Choroid plexus epithelial cell (primary cell): ENCODE measurements around the gene F11R.
"Not testable (repeated sequence)": the region's sequence is repeated elsewhere in the genome, so short reads cannot be mapped to it uniquely, and the experiment has no call there.

Experiments
- DNase-seq: peaks from one replicate; pipeline ENCODE4 v3.0.0-alpha.2; 2010; ENCODE audit warnings: low read depth
- H3K4me3 ChIP-seq: 2 replicates; pipeline ENCODE4 v1.5.1; 2011; ENCODE audit warnings: low read depth, mild to moderate bottlenecking, control low read depth, low read length, moderate library complexity
- CTCF ChIP-seq: conservative IDR thresholded peaks from 2 replicates; pipeline ENCODE4 v1.5.1; 2011; ENCODE audit warnings: low read depth, mild to moderate bottlenecking, control low read depth, inconsistent platforms, low read length, moderate library complexity

The F11R gene

GRCh38 chr1:161001525-161001924 is 19.4 kb downstream of the F11R start:
- no peak for DNase-seq
- H3K4me3 ChIP-seq: no peak overlapping the region
- no peak for TF ChIP-seq CTCF

- no peak for TF ChIP-seq CTCF
- DNase-seq: no peak
- H3K4me3 ChIP-seq: no peak overlapping the region
Measured at GRCh38 chr1:161000736-161001480, 20.0 kb downstream of the F11R start.

- TF ChIP-seq CTCF: no peak
- DNase-seq: no peak
- no peak overlapping the region for H3K4me3 ChIP-seq
Measured at GRCh38 chr1:160999376-160999775, 21.6 kb downstream of the F11R start.

GRCh38 chr1:160997323-160998038 is 23.5 kb downstream of the F11R start:
- peak; percentile 88 for DNase-seq

GRCh38 chr1:160996178-160996577 is 24.8 kb downstream of the F11R start:
- no peak for TF ChIP-seq CTCF
- DNase-seq: no peak
- H3K4me3 ChIP-seq: no peak overlapping the region

More at GRCh38 chr1:160997323-160998038, 23.5 kb downstream of the F11R start:
- no peak overlapping the region for H3K4me3 ChIP-seq
- peak; percentile 93 for TF ChIP-seq CTCF

- no peak overlapping the region for H3K4me3 ChIP-seq
- DNase-seq: peak; percentile 88
- peak; percentile 54 for TF ChIP-seq CTCF
Measured at GRCh38 chr1:160993544-160994193, 27.3 kb downstream of the F11R start.

GRCh38 chr1:160992036-160992435 is 28.9 kb downstream of the F11R start:
- H3K4me3 ChIP-seq, DNase-seq: not testable (repeated sequence)
